Activated CD8-positive, alpha-beta T cell treated with anti-CD3 and anti-CD28 coated beads, Interleukin-2, amount 10 ng/mL, durations not matched to agents 7 days and 5 days (primary cell): ENCODE results near the gene FBXO5. TPM values are rescaled to one million over a fixed set of nuclear protein-coding genes. Genes with fewer than 3 reads are reported as not detected.
"Not testable (repeated sequence)": the region's sequence is repeated elsewhere in the genome, so short reads cannot be mapped to it uniquely, and the experiment has no call there.

Experiments
- ATAC-seq: fragments of 150-1000 bp; cut with Tn5 transposase; one replicate; pipeline ENCODE4 v1.10.0; 2021; ENCODE audit warnings: moderate library complexity
- CTCF ChIA-PET: fragments of 350-600 bp; sonication (Branson Sonifier 250); formaldehyde crosslinking; loops from one replicate; lab custom pipeline; 2021; ENCODE audit warnings: antibody characterized with exemption; lab: Charles Lee
- POLR2A ChIA-PET: fragments of 350-600 bp; sonication (Branson Sonifier 250); formaldehyde crosslinking; loops from one replicate; lab custom pipeline; 2021; ENCODE audit warnings: antibody characterized with exemption; lab: Charles Lee
- DNase-seq: peaks from one replicate; pipeline ENCODE4 v3.0.0-alpha.2; 2020
- H3K27ac Mint-ChIP-seq: one replicate; pipeline ENCODE4 v1.8.0; 2021; ENCODE audit warnings: mild to moderate bottlenecking, mixed read lengths
- H3K27me3 Mint-ChIP-seq: one replicate; pipeline ENCODE4 v1.8.0; 2021; ENCODE audit warnings: low read depth, mixed read lengths
- H3K36me3 Mint-ChIP-seq: one replicate; pipeline ENCODE4 v1.8.0; 2021; ENCODE audit warnings: low read depth, mixed read lengths
- H3K4me1 Mint-ChIP-seq: one replicate; pipeline ENCODE4 v1.8.0; 2021; ENCODE audit warnings: low read depth, mixed read lengths
- H3K4me3 Mint-ChIP-seq: one replicate; pipeline ENCODE4 v1.8.0; 2021; ENCODE audit warnings: mild to moderate bottlenecking, mixed read lengths
- H3K9me3 Mint-ChIP-seq: one replicate; pipeline ENCODE4 v1.8.0; 2022; ENCODE audit warnings: mixed read lengths; ENCODE audit not compliant: insufficient read depth
- total RNA-seq, 2 experiments: library from RNA; stranded (reverse); gene quantifications; one replicate each; pipeline ENCODE4 v1.2.3, GENCODE V29; 2021

The FBXO5 gene
- total RNA-seq, 2 experiments from 2014 or later, result 72.3 to 73.9 TPM

DNA sequence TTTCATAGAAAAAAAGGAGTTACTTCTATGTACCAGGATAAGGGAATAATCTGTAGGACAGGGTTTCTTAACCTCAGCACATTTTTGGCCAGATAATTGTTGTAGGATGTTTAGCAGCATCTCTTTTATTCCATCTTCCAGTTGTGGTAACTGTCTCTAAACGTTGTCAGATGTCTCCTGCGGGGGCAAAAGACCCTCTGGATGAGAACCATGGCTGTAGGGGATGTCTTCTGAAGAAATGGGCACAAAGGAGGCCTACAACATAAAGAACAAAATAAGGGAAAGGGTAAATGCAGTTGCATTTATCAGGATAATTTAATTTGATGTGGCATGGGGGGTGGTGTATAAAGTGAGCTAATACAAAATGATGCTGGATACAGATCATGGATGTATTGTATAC, 4.1 kb upstream of the FBXO5 start:
- Mint-ChIP-seq H3K4me1 (peaks cover 29% of the 10 kb centered on the region), H3K27ac (peak overlapping the region; percentile 42), H3K4me3 (no peak overlapping the region), H3K27me3 (no peaks in the 10 kb centered on the region), H3K36me3 (peaks cover 37% of the 10 kb centered on the region), H3K9me3 (no peaks in the 10 kb centered on the region)
- CTCF ChIA-PET, result no interaction called here
- no peak for ATAC-seq
- POLR2A ChIA-PET, result interaction anchor here (3.2 kb wide), 1 partner anchor 9 kb away, joined by 9 read pairs; no protein-coding TSS in a partner anchor
- no peak for DNase-seq

DNA sequence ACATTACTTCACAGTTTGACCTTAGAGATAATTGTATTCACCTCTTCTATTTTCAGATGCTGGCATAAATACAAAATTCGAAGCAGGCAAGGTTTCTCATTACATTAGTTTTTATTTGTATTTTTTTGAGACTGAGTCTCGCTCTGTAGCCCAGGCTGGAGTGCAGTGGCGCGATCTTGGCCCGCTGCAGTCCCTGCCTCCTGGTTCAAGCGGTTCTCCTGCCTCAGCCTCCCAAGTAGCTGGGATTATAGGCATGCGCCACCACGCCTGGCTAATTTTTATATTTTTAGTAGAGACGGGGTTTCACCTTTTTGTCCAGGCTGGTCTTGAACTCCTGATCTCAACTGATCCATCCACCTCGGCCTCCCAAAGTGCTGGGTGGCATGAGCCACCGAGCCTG, 2.5 kb upstream of the FBXO5 start:
- H3K9me3 Mint-ChIP-seq, DNase-seq, ATAC-seq, H3K27me3 Mint-ChIP-seq: not testable (repeated sequence)
- Mint-ChIP-seq H3K4me3 (peak overlapping the region; percentile 90), H3K36me3 (peaks cover 47% of the 10 kb centered on the region), H3K27ac (peak overlapping the region; percentile 79), H3K4me1 (peaks cover 35% of the 10 kb centered on the region)
- CTCF ChIA-PET, result interaction anchor here (1.0 kb wide), 1 partner anchor 15 kb away, joined by 3 read pairs; no protein-coding TSS in a partner anchor
- POLR2A ChIA-PET, result interaction anchor here (1.3 to 3.5 kb wide), 3 partner anchors 11 to 18 kb away, joined by 4 to 48 read pairs (median 9); partner anchors contain the start of gene MTRF1L

DNA sequence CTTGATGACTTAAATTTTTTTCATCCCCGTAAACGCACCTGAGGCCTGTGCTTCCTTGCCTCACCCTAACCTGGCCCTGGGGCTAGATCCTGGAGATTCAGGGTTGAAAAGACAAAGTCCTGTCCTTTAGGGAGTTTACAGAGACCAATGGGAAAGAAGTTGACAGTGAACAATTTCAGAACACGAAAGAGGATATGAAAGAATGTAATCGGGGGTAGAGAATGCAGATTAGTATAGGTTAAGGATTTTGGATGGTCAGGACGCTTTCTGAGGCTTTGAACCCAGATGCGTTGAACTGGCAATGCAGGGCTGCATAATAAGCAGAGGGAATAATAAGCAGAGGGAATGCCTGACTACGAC, 1.7 kb upstream of the FBXO5 start:
- CTCF ChIA-PET, result interaction anchor here (1.0 kb wide), 1 partner anchor 16 kb away, joined by 3 read pairs; no protein-coding TSS in a partner anchor

DNA sequence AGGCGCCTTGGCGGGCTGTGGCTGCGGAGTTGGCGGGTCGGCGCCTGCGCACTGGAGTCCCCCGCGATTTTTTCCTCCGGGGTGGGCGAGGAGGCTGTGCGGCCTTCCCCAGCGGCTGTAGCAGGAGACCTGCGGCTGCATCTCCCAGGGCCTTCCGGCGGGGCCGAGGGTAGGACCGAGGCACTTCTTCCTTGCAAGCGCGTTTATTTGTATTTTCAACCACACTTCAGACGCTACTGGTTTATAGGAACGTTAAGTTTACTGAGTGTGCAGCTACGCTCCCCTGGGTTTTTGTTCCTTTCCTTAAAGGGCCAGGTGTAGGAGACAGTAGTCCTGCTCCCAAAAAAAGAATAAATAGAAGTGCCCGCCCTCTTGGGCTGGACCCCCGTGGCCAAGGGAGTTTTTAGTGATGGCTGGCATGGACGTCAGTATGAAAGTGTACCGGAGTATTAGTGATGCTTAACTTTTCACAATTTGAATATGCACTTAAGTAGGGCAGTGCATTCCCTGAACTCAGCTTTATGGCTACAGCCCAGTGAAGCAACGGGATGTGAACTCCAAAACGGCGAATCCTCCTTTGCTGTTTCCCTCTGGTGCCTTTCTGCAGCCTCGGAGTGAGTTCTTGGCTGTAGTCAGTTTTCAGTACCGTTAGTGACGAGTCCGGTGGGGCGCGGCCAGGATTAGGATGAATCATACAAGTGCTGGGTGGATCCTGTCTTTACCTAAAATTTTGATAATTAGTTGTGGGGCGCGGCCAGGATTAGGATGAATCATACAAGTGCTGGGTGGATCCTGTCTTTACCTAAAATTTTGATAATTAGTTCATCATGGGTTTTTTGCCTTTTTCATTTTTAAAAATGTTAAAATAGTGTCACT, 1.0 kb upstream of the FBXO5 start:
- no peaks in the 10 kb centered on the region for H3K27me3 Mint-ChIP-seq
- peak; percentile 24 for ATAC-seq
- H3K36me3 Mint-ChIP-seq, result peaks cover 49% of the 10 kb centered on the region
- no peaks in the 10 kb centered on the region for H3K9me3 Mint-ChIP-seq
- H3K4me3 Mint-ChIP-seq, result peak overlapping the region; percentile 90
- ChIA-PET CTCF (interaction anchor here (1.2 to 1.6 kb wide), 2 partner anchors 15 to 18 kb away, joined by 3 to 6 read pairs; no protein-coding TSS in a partner anchor), POLR2A (interaction anchor here (0.6 to 3.5 kb wide), 10 partner anchors 9 to 1594 kb away, joined by 3 to 48 read pairs (median 4); partner anchors contain the start of gene MTRF1L)
- H3K27ac Mint-ChIP-seq, result peak overlapping the region; percentile 97
- peak; percentile 84 for DNase-seq
- peaks cover 40% of the 10 kb centered on the region for H3K4me1 Mint-ChIP-seq

More for the DNA sequence above, 1.7 kb upstream of the FBXO5 start:
- POLR2A ChIA-PET, result interaction anchor here (3.2 to 3.5 kb wide), 2 partner anchors 12 to 16 kb away, joined by 9 to 48 read pairs; partner anchors contain the start of gene MTRF1L
- peak overlapping the region; percentile 97 for H3K27ac Mint-ChIP-seq
- peaks cover 45% of the 10 kb centered on the region for H3K36me3 Mint-ChIP-seq
- peaks cover 35% of the 10 kb centered on the region for H3K4me1 Mint-ChIP-seq
- no peaks in the 10 kb centered on the region for H3K9me3 Mint-ChIP-seq
- DNase-seq, result no peak
- no peaks in the 10 kb centered on the region for H3K27me3 Mint-ChIP-seq
- peak overlapping the region; percentile 90 for H3K4me3 Mint-ChIP-seq
- no peak for ATAC-seq

DNA sequence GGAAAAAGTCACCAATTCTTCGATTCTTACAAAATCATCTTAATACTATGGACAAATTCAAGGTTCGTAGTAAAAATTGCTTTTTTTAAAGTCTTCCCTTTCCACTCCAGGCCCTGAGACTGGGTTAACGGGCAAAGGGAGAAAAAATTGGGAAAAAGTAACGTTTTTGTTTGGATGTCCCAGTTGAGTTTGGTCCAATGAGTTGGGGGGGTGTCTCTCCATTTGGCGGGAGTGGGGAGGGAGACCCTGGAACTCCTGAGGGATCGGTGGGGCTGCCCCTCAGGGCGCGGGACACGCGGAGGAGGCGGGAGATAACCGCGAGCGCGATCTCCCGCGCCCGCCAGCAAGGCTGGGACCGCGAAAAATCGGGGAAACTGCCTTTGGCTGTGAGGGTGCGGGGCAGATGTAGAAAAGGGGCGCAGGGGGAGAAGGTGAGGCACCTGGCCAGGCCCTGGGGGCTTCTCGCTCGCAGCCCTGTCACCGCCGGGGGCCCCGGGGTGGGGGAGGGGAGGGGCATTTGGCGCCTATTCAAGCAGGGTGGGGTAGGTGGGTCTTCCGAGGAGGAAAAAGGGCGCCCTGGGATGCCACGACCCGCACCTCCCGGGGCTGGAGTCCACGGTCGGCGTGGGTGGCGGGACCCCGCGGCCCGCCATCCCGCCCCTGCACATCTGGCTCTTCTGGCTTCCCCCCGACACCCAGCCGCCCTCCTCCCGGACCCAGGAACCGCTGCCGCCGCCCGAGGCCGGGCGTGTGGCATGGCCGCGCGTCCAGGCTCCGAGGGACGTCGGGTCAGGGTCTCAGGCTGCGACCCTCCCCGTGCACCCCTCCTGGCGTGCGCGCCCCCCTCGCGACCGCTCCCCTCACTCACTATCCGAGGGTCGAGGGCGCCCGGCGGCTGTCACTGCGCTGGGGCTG, 595 bp downstream of the FBXO5 start:
- Mint-ChIP-seq H3K27ac (peak overlapping the region; percentile 97), H3K9me3 (no peaks in the 10 kb centered on the region), H3K36me3 (peaks cover 64% of the 10 kb centered on the region), H3K4me3 (peak overlapping the region; percentile 90), H3K27me3 (no peaks in the 10 kb centered on the region), H3K4me1 (peaks cover 53% of the 10 kb centered on the region)
- CTCF ChIA-PET, result interaction anchor here (1.6 kb wide), 1 partner anchor 17 kb away, joined by 6 read pairs; no protein-coding TSS in a partner anchor
- DNase-seq, result peak; percentile 48
- POLR2A ChIA-PET, result interaction anchor here (0.8 to 3.5 kb wide), 9 partner anchors 9 to 1273 kb away, joined by 3 to 48 read pairs (median 5); partner anchors contain the start of gene MTRF1L
- ATAC-seq, result peak; percentile 4

DNA sequence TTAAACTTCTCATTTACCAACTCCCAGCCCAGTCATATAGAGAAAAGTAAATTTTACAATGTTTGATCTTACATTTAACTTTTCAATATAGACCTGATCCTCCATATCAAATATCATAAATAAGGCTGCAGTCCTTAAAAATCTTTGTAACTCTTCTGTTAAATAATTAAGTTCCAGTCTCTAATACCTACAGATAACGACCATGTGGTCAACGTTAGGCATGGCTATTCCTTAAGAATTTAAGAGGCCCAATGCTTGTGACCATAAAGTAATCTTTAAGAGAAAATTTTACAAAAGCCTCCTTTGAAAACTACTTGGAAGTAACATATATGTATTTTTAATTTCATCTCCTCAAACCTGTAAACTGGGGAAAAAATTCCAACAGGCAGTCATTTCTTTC, 1.6 kb downstream of the FBXO5 start:
- DNase-seq, result no peak
- Mint-ChIP-seq H3K27ac (no peak overlapping the region), H3K9me3 (no peaks in the 10 kb centered on the region), H3K36me3 (peaks cover 66% of the 10 kb centered on the region), H3K4me3 (peak overlapping the region; percentile 77), H3K4me1 (peaks cover 55% of the 10 kb centered on the region), H3K27me3 (no peaks in the 10 kb centered on the region)
- no peak for ATAC-seq
- CTCF ChIA-PET, result no interaction called here
- POLR2A ChIA-PET, result no interaction called here

DNA sequence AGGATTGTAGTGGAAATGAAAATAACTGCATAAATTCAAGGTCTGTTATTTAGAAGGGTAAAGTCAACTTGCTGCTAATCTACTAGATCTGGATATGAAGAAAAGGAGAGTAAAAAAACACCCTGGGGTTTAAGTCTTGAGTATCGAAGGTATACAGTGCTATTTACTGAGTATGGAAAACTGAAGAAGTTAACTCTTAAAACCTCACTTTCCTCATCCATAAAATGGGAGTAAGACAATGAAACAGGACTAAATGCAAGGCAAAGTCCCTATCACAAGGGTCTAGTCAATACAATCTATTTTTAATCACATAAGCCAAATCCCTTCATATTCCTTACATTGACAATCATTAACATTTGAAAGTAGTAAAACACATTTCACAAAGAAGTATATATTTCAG, 2.2 kb downstream of the FBXO5 start:
- Mint-ChIP-seq H3K27me3 (no peaks in the 10 kb centered on the region), H3K4me3 (peak overlapping the region; percentile 77), H3K27ac (peak overlapping the region; percentile 28), H3K4me1 (peaks cover 55% of the 10 kb centered on the region), H3K36me3 (peaks cover 66% of the 10 kb centered on the region), H3K9me3 (no peaks in the 10 kb centered on the region)
- ATAC-seq (no peak), DNase-seq (no peak)
- ChIA-PET CTCF (no interaction called here), POLR2A (no interaction called here)

DNA sequence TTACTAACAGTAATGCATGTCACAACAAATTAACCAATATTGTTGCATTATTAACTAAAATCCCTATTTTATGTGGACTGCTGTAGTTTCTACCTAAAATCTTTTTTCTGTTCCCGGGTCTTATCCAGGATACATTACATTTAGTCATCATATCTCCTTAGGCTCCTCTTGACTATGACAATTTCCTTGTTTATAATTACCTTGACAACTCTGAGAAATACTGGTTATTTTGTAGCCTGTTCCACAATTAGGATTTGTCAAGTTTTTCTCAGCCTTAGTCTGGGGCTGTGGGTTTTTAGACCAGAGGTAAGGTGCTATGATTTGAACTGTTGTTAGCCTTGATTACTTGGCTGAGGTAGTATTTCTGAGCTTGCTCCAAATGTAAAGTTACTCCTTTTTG, 3.7 kb downstream of the FBXO5 start:
- CTCF ChIA-PET, result interaction anchor here (1.2 kb wide), 1 partner anchor 25 kb away, joined by 3 read pairs; no protein-coding TSS in a partner anchor
- Mint-ChIP-seq H3K4me1 (peaks cover 59% of the 10 kb centered on the region), H3K9me3 (no peaks in the 10 kb centered on the region), H3K27me3 (no peaks in the 10 kb centered on the region), H3K4me3 (peak overlapping the region; percentile 77), H3K27ac (no peak overlapping the region), H3K36me3 (peaks cover 73% of the 10 kb centered on the region)
- DNase-seq (no peak), ATAC-seq (no peak)
- POLR2A ChIA-PET, result interaction anchor here (0.6 to 1.2 kb wide), 2 partner anchors 9 to 18 kb away, joined by 3 to 4 read pairs; no protein-coding TSS in a partner anchor

DNA sequence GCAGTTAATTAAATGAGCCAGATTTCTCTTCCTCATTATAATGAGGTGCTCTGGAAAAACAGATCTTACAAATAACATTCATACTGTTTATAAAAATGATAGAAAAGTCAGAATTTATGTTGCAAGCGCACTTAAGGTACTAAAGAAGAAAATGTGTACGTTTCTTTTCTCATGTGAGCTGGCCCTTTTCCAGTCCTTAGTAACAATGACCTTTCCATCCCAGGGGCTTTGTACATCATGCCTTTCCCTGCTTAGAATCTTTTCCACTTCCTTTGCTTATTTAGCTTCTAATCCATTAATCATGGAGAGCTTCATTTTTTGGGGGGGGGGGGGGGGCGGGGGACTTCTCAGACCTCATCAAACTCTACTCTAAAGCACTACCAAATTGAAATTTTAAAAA, 4.8 kb downstream of the FBXO5 start:
- DNase-seq (no peak), ATAC-seq (no peak)
- H3K27me3 Mint-ChIP-seq, result no peaks in the 10 kb centered on the region
- H3K27ac Mint-ChIP-seq, result no peak overlapping the region
- no peaks in the 10 kb centered on the region for H3K9me3 Mint-ChIP-seq
- POLR2A ChIA-PET, result interaction anchor here (1.2 kb wide), 1 partner anchor 7 kb away, joined by 4 read pairs; no protein-coding TSS in a partner anchor
- peaks cover 67% of the 10 kb centered on the region for H3K4me1 Mint-ChIP-seq
- CTCF ChIA-PET, result interaction anchor here (1.4 to 2.4 kb wide), 2 partner anchors 24 to 30 kb away, joined by 7 to 8 read pairs; no protein-coding TSS in a partner anchor
- H3K36me3 Mint-ChIP-seq, result peaks cover 80% of the 10 kb centered on the region
- no peak overlapping the region for H3K4me3 Mint-ChIP-seq

DNA sequence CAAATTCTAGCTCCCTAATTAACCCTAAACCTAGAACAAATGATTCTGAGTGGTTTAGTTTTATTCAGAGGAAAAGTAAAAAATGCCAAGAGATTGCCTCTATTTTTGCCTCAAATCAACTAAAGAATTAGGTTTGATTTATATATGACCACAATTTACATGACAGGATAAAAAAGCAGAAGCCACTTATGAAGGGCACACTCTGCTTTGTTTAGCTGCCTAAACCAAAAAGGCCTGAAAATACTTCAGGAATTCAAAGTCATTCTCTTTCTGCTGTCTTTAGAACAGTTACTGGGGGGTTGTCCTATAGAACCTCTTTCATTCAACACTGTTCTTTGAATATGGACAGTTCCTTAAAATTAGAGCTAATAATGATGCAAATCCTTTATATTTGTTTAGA, 5.3 kb downstream of the FBXO5 start:
- Mint-ChIP-seq H3K4me1 (peaks cover 69% of the 10 kb centered on the region), H3K27ac (no peak overlapping the region), H3K4me3 (no peak overlapping the region), H3K9me3 (no peaks in the 10 kb centered on the region), H3K36me3 (peaks cover 85% of the 10 kb centered on the region), H3K27me3 (no peaks in the 10 kb centered on the region)
- ATAC-seq (no peak), DNase-seq (no peak)
- ChIA-PET POLR2A (interaction anchor here (0.6 kb wide), 1 partner anchor 98 kb away, joined by 3 read pairs; no protein-coding TSS in a partner anchor), CTCF (interaction anchor here (1.4 to 2.4 kb wide), 2 partner anchors 24 to 30 kb away, joined by 7 to 8 read pairs; no protein-coding TSS in a partner anchor)

DNA sequence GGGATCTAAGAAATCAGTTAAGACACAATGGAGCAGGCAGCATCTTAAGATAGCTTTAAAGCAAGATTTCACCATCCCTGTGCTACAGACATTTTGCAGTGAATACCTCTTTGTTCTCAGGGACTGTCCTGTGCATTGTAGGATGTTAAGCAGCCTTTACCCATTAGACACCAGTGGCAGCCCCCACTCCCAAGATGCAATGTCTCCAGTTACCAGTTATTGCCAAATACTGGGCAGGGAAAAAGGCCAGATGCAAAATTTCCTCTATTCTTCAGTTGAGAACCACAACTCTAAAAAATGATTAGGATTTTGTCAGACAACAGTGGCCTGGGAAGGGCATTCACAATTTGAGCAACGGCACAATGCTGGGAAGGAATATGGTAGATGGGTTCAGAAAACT, 6.1 kb downstream of the FBXO5 start:
- H3K27me3 Mint-ChIP-seq, result no peaks in the 10 kb centered on the region
- peaks cover 69% of the 10 kb centered on the region for H3K4me1 Mint-ChIP-seq
- no peak for DNase-seq
- no peaks in the 10 kb centered on the region for H3K9me3 Mint-ChIP-seq
- H3K4me3 Mint-ChIP-seq, result peak overlapping the region; percentile 9
- CTCF ChIA-PET, result interaction anchor here (1.4 to 2.4 kb wide), 2 partner anchors 23 to 29 kb away, joined by 7 to 8 read pairs; no protein-coding TSS in a partner anchor
- H3K27ac Mint-ChIP-seq, result peak overlapping the region; percentile 45
- POLR2A ChIA-PET, result no interaction called here
- no peak for ATAC-seq
- peaks cover 87% of the 10 kb centered on the region for H3K36me3 Mint-ChIP-seq
